ENCODE data around the gene OSBPL6. TPM values are rescaled to one million over a fixed set of nuclear protein-coding genes. Genes with fewer than 3 reads are reported as not detected.

OSBPL6 gene
- total RNA-seq, 1 donor from 2014 or later: 6.4 TPM

- no peak overlapping the region for H3K4me3 ChIP-seq
- H3K9me3 ChIP-seq (replicated peaks): no peaks in the 10 kb centered on the region
- no peaks in the 10 kb centered on the region for H3K27me3 ChIP-seq (ENCODE audit: low read depth)
- DNase-seq: no peak
- H3K36me3 ChIP-seq: no peaks in the 10 kb centered on the region
- H3K27ac ChIP-seq (replicated peaks): no peak overlapping the region
- no peak for TF ChIP-seq CTCF (IDR thresholded peaks at IDR 0.05; ENCODE audit: borderline replicate concordance)
- no peaks in the 10 kb centered on the region for H3K4me1 ChIP-seq
- intact Hi-C loops (cut with micrococcal nuclease): no loop called here
Measured at GRCh38 chr2:178328037-178328436, 133.7 kb downstream of the OSBPL6 start.

GRCh38 chr2:178330175-178331017 lies 136.1 kb downstream of the OSBPL6 start:
- no peaks in the 10 kb centered on the region for H3K27me3 ChIP-seq (ENCODE audit: low read depth)
- no peak overlapping the region for H3K4me3 ChIP-seq
- H3K27ac ChIP-seq (replicated peaks): no peak overlapping the region
- no peak for TF ChIP-seq CTCF (IDR thresholded peaks at IDR 0.05; ENCODE audit: borderline replicate concordance)
- intact Hi-C loops (cut with micrococcal nuclease): no loop called here
- DNase-seq: no peak
- H3K36me3 ChIP-seq: no peaks in the 10 kb centered on the region
- H3K4me1 ChIP-seq: peaks cover 3% of the 10 kb centered on the region
- no peaks in the 10 kb centered on the region for H3K9me3 ChIP-seq (replicated peaks)

- no peak overlapping the region for H3K27ac ChIP-seq (replicated peaks)
- no peak overlapping the region for H3K4me3 ChIP-seq
- no peaks in the 10 kb centered on the region for H3K9me3 ChIP-seq (replicated peaks)
- no peak for DNase-seq
- intact Hi-C loops (cut with micrococcal nuclease): no loop called here
- peaks cover 7% of the 10 kb centered on the region for H3K36me3 ChIP-seq
- no peaks in the 10 kb centered on the region for H3K27me3 ChIP-seq (ENCODE audit: low read depth)
- no peak for TF ChIP-seq CTCF (IDR thresholded peaks at IDR 0.05; ENCODE audit: borderline replicate concordance)
- H3K4me1 ChIP-seq: peaks cover 3% of the 10 kb centered on the region
Measured at GRCh38 chr2:178331474-178332432, 137.4 kb downstream of the OSBPL6 start.

- Histone ChIP-seq H3K36me3 (peaks cover 8% of the 10 kb centered on the region), H3K9me3 (replicated peaks) (no peaks in the 10 kb centered on the region), H3K4me1 (peaks cover 3% of the 10 kb centered on the region), H3K4me3 (no peak overlapping the region), H3K27me3 (ENCODE audit: low read depth) (no peaks in the 10 kb centered on the region), H3K27ac (replicated peaks) (no peak overlapping the region)
- no peak for DNase-seq
- intact Hi-C loops (cut with micrococcal nuclease): no loop called here
- no peak for TF ChIP-seq CTCF (IDR thresholded peaks at IDR 0.05; ENCODE audit: borderline replicate concordance)
Measured at GRCh38 chr2:178333851-178334250, 139.5 kb downstream of the OSBPL6 start.

- intact Hi-C loops (cut with micrococcal nuclease): no loop called here
- Histone ChIP-seq H3K27ac (replicated peaks) (no peak overlapping the region), H3K4me3 (no peak overlapping the region), H3K4me1 (peaks cover 3% of the 10 kb centered on the region), H3K36me3 (peaks cover 8% of the 10 kb centered on the region), H3K9me3 (replicated peaks) (no peaks in the 10 kb centered on the region), H3K27me3 (ENCODE audit: low read depth) (no peaks in the 10 kb centered on the region)
- TF ChIP-seq CTCF (IDR thresholded peaks at IDR 0.05; ENCODE audit: borderline replicate concordance): no peak
- DNase-seq: no peak
Measured at GRCh38 chr2:178335230-178335629, 140.9 kb downstream of the OSBPL6 start.
